A204.1 (cell line): ENCODE measurements around the gene CEP72.
"Not testable (repeated sequence)": the region's sequence is repeated elsewhere in the genome, so short reads cannot be mapped to it uniquely, and the experiment has no call there.

Experiments used
- FAIRE-seq: peaks from 2 replicates; lab custom pipeline; 2012; peaks lifted over from hg19 to GRCh38; lab: Jason Lieb, UNC

CEP72 gene

DNA sequence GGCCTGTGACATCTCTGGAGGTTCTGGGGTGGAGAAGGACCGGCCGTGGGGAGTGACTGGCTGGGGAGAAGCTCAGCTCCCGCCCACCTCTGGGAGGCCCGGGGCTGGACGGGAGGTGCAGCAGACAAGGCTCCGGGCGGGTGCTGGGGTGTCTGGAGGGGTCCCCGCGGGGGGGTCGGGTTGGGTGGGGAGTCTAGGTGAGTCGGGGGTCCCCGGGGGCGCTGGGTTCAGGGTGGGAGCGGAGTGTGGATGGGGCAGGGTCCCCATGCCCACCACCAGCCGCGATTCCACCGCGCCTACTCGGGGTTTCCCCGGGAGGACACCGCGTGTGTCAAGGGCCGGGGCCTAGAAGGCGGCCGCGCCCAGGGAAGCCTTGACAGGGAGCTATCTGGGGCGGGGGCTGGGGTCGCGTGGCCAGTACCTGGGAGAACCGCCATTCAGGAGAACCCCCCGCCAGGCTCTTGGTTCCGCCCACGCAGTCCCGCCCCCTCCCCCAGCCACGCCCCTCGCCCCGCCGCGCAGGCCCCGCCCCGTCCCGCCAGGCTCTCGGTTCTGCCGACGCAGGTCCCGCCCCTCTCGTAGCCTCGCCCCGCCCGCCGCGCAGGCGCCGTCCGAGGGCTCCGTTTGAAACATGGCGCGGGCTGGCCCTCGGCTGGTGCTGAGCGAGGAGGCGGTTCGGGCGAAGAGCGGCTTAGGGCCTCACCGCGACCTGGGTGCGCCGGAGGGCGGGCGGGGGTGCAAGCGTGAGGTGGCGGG is at the start of gene CEP72:
Gene CEP72 (plus strand): TSS at position 610 of the 756 bp plus-strand sequence. CDS start 22 bp downstream, at position 632.
- no peak for FAIRE-seq

DNA sequence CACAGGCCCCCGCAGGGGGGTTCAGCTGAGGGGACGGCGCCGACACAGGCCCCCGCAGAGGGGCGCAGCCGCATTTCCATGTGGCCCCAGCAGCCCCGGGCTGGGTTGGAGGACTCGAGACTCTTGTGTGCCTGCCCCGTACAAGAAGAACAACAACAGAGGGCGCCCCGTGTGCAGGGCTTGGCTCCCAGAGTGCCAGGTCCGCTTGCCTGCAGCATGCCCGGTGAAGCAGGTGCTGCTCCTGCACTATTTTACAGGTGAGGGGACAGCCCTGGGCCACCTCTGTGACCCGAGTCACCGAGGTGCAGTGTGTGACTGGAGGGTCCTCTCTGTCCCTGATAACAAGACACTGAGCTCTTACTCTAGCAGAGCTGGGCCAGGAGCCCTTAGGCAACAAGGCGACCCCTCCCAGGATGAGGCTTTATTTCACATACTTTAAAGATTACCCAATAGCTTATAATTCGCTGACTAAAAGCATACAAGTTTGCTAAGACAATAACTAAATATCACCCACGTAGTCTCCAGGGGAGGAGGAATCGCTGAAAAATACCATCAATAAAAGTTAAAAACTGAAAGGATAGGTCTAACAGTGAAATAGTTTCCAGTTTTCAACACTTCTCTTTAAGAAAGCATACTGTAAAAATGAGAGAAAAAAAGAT is 46.2 kb upstream of the CEP72 start:
- no peak for FAIRE-seq

DNA sequence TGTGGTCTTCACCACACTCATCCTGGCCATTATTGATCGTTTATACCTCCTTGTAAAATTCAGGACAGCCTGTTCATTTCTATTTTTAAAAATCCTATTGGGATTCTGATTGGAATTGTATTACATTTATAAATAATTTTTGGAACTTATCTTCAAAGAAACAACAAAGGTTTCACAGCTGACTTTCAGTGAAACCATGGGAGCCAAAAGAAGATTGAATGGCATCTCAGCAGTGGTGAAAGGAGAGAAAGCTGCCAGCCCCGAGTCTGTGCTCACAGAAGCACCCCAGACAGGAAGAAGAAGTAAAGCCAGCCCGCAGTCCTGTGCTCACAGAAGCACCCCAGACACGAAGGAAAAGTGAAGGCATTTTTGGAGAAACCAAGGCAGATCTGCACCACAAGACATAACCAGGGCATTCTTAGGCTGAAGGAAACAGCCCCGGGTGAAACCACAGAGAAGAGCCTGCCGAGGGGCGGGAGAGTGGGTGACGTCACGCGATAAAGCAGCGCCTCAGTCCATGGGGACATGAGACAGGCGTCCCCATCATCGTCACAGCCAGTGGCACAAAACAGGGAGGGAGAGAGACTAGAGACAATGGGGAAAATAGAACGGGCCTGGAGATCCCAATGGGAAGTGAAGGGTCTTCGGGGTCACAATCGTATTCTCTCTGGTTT is 45.4 kb upstream of the CEP72 start:
- no peak for FAIRE-seq

GRCh38 chr5:567664-568060 is 44.5 kb upstream of the CEP72 start:
- FAIRE-seq, result no peak

GRCh38 chr5:568061-568781 is 43.9 kb upstream of the CEP72 start:
- FAIRE-seq, result no peak

- no peak for FAIRE-seq
These were observed 43.3 kb upstream of the CEP72 start for GRCh38 chr5:568809-569208.

- FAIRE-seq, result no peak
These were observed 42.7 kb upstream of the CEP72 start for GRCh38 chr5:569358-569867.

DNA sequence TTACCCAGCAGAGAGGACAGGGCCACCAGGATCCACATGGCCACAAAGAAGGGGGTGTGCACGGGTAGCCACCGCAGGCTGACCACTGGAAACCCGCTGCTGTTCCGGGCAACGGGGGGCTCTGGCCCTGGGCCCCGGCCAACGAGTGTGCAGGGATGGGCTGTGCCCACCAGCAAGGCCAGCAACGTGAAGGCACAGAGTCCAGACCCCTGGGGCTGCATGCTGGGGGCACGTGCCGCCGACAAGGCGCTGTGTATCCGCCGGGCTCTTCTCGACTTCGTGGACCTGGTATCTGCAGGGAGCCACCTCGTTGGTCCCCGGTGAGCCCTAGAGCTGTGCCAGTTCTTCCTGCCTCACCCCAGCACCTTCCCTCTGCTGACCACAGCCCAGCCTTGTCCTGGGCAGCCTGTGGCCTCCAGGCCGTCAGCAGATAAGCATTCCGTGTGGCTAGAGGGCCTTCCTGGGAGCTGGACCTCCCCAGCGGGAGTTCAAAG is 42.2 kb upstream of the CEP72 start:
- no peak for FAIRE-seq

- no peak for FAIRE-seq
These were observed 41.7 kb upstream of the CEP72 start for GRCh38 chr5:570446-570845.

DNA sequence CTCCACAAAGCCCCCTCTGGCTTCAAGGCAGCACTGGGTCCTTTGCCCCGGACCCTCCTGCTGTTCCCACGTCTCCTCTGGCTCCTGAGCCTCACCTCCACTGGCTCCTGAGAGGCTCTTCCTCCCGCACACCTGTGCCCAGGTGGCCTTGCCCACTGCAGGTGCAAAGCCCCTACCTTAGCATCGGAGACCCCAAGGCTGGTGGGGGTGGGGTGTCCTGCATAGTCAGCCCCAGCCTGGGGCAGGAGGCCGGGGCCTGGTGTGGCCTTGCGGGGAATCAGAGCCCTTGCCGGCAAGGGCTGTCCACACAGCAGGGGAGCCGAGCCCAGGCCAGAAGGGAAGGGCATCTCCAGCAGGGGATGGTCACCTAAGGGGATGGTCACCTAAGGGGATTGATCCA is 41.3 kb upstream of the CEP72 start:
- FAIRE-seq, result no peak

- FAIRE-seq, result no peak
These were observed 40.3 kb upstream of the CEP72 start for GRCh38 chr5:571791-572190.

DNA sequence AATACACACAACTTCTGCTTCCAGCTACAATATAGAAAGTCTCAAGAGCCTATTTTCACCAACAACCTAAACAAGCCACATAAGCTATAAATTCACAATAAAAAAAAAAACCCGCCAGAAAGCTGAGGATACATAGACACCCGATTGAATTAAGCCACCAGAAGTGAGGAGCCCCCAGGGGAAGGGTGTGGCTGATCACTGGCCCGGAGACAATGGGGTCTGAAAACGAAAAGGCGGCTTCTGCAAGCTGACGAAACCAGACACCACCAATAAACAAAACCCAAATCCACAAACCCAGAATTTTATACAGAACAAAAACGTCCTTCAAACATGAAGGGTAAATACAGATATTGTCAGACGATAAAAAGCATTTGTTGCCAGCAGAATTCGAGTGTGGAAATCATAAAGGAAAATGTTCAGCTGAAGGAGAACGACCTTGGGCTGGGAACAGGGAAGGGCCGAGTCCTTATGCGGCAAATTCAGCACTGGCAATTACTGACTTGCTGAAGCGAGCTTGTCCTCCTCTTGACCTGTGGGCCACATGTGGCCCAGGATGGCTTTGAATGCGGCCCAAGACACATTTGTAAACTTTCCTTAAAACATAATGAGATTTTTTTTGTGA is 39.6 kb upstream of the CEP72 start:
- FAIRE-seq, result no peak

DNA sequence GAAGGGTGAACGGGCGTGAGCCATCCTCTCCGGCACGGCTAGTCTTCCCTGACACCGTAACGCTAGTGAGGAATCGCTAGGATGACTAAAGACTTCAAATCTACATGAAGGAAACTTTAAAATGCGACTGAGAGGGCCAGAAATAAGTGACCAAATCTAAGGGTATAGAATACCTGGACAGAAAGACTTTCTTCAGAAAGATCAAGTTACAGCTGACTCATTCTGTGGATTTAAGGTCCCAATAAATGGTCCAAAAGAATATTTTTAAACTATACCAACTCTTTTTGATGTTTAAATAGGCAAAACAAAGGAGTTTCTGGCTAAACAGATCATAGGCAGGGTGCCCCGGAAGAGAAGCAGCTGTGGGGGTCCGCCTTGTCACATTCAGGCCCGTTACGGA is 38.9 kb upstream of the CEP72 start:
- no peak for FAIRE-seq

DNA sequence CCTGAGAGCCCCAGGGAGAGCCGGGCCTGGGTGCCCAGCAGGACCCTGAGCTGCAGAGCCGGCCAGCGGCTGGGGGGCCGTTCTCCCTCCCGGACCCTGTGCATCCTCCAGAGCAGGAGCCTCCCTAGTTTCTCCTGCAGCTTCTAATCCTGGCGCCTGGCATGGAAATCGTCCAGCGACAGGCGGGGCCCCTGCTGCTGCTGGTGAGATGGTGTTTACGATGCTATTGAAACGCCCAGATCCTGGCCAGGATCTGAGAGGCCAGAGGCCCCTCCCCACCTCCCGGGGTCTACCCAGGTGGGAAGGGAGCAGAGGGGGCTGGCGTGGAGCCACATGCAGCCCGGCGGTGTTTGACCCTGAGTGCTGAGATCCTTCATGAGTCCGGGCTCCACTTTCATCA is 38.2 kb upstream of the CEP72 start:
- no peak for FAIRE-seq

DNA sequence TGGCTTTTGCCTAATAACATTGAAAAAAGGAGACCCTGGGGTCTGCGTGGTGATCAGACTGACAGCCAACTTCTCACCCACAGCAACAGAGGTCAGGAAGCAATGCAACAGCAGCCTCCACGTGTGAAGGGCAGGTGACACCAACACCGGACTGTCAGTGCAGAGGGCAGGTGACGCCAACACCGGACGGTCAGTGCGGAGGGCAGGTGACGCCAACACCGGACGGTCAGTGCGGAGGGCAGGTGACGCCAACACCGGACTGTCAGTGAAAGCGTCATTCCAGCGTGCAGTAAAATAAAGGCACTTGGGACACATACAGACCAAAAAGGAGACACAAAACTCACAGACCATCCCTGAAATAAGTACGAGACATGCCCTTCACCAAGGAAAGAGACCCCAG is 37.2 kb upstream of the CEP72 start:
- no peak for FAIRE-seq

DNA sequence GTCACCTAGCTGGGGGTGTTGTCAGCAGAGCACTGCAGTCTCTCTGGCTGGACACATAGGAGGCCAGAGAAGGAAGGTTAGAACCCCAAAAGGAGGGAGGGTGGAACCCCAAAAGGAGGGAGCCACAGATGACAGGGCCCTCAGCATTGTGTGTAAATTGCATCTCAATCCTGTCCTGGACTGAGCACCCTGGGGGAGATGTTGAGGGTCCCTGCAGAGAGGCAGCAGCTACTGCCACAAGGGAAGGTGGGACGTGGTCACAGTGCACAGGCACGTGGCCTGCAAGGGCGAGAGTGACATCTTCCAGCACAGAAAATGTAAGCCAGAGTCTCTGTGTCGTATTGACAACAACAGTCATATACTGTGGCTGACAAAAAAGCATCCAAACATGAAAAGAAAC is 36.5 kb upstream of the CEP72 start:
- FAIRE-seq, result no peak

GRCh38 chr5:577214-577613 is 34.9 kb upstream of the CEP72 start:
- FAIRE-seq, result not testable (repeated sequence)

DNA sequence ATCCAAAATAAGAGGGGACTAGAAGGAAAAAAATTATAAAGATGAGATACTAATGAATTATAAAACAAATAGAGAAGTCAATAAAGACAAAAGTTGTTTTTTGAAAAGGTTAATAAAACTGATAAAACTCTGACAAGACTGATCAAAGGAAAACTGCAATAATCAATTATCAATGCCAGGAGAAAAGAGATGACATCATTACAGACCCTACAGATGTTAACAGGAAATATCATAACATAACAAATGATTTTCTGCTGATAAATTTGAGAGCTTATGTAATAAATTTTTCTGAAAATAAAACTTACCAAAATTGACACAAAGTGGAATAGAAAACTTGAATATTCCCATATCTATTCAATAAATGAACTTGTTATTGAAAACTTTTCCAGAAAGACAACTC is 34.3 kb upstream of the CEP72 start:
- no peak for FAIRE-seq

GRCh38 chr5:579211-579610 is 32.9 kb upstream of the CEP72 start:
- no peak for FAIRE-seq

GRCh38 chr5:579746-580366 is 32.3 kb upstream of the CEP72 start:
- FAIRE-seq, result no peak

- FAIRE-seq, result no peak
These were observed 31.7 kb upstream of the CEP72 start for GRCh38 chr5:580436-580835.

DNA sequence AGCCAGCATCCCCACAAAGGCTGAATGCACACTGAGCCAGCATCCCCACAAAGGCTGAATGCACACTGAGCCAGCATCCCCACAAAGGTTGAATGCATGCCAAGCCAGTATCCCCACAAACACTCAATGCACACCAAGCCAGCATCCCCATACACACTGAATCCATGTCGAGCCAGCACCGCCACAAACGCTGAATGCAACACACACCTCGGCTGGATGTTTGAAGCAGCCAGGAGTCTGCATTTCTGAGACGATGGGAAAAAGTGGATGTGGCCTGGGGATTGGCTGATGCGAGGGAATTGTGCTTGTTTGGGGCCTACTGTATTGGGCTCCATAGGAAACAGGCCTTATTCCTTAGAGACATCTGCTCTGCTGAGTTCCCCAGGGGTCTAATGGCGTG is 30.9 kb upstream of the CEP72 start:
- no peak for FAIRE-seq
